ENCODE results near the gene GORASP1.

DNA sequence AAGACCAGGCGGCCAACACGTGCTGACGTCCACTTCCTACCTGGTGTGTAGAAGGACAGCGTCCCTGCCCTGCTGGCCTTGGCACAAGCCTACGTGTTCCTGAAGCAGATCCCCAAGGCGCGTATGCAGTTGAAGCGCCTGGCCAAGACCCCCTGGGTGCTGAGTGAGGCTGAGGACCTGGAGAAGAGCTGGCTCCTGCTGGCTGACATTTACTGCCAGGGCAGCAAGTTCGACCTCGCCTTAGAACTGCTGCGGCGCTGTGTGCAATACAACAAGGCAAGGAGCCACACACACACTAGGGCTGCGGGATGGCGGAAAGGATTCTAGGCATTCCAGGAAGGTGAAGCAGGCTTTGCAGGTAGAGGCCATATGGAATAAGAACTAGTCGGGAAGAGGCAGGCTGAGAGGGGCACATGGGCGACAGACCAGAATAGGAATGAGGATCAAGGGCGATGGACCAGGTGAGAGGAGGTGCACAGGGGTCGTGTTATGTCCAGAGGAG, 30.1 kb upstream of the GORASP1 start:
- TF ChIP-seq, protein P1, sequence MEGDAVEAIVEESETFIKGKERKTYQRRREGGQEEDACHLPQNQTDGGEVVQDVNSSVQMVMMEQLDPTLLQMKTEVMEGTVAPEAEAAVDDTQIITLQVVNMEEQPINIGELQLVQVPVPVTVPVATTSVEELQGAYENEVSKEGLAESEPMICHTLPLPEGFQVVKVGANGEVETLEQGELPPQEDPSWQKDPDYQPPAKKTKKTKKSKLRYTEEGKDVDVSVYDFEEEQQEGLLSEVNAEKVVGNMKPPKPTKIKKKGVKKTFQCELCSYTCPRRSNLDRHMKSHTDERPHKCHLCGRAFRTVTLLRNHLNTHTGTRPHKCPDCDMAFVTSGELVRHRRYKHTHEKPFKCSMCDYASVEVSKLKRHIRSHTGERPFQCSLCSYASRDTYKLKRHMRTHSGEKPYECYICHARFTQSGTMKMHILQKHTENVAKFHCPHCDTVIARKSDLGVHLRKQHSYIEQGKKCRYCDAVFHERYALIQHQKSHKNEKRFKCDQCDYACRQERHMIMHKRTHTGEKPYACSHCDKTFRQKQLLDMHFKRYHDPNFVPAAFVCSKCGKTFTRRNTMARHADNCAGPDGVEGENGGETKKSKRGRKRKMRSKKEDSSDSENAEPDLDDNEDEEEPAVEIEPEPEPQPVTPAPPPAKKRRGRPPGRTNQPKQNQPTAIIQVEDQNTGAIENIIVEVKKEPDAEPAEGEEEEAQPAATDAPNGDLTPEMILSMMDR (IDR thresholded peaks at IDR 0.05): no peak
- no peak for TF ChIP-seq POLR2A (IDR thresholded peaks at IDR 0.05)
